Medulla oblongata (tissue), 1 donor: ENCODE data around the gene HDAC9.

ENCODE experiments used
- DNase-seq: peaks from one replicate; pipeline ENCODE4 v3.0.0-alpha.2; 2015; ENCODE audit errors: extremely low spot score

The HDAC9 gene

DNA sequence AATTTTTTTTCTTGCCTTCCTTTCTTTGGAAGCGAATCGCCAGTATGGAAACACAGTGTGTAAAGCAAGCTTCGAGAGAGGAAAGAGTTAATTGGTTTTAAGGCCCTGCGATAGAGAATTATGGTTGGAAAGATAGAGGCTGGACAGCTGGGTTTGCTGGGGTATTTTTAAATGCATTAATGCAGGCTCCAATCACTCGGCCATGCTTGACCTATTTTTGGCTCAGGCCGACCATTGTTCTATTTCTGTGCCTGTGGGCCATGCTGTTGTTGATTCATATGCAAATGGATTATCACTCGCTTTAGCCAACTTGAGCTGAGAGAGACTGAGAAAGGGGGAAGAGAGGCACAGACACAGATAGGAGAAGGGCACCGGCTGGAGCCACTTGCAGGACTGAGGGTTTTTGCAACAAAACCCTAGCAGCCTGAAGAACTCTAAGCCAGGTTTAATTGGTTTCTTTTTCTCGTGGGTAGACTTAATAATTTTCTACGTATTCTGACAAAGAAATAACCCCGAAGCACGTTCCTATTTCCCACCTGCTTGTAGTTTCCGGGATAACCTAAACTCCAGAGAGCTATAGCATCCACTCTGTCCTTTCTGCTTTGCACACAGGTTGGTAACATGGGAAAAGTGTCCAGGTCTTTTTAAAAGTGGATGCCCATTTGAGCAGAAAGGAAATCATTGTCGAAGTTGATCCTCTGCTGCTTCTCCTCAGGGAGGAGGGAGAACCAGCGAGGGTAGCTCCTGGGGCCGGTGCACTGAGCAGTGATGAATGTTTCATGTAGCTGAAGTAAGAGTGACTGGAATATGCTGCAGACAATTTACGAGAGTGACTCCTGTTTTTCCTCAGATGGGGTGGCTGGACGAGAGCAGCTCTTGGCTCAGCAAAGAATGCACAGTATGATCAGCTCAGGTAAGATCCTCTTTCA is at the start of gene HDAC9:
HDAC9 (plus strand) TSS at position 338 of the 929 bp plus-strand sequence; CDS start at position 892, 554 bp downstream.
- peak; percentile 79 for DNase-seq

DNA sequence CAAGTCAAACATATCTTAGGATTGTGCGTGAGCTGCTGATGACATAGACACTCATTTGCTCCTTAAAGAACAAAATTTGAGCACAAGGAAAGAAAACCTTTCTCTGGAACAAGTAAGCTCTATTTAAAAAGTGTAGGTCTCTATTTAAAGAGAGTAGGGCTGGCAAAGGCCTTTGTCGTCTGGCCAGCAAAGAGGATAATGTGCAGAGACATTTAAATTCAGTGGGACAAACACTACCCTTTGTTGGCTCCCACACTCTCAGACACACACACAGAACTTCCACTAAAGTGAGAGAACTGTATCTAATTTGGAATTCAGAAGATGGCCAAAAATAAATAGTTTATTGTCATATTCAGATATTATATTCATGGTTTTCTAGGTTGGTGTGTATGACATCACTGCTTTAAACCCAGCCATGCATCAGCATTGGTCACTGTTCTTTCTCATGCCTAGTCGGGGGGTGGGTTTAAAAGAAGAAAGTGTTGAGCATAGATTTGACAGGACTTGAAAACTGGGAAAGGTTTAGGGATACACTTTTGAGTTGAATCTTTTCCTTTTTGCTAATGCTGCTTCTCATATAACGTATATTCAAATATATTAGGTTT is 49.5 kb upstream of the HDAC9 start:
- no peak for DNase-seq

DNA sequence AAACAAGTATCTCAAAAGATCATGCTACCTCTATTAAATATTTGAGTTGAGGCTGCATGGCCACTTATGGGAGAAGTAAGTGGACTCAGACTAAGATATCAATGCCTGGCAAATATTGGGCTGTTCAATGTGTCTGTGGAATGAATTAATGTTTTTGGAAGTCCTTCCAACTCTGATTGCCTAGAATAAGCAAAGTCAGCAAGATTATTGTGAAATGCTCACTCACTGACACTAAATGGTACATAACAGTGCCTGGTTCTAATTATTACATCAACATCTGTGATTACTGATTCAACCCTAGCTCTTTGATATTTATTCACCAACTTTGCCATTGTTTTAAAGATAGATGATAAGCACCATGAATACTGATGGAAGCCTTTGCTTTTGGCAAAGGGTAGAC is 45.5 kb upstream of the HDAC9 start:
- no peak for DNase-seq

DNA sequence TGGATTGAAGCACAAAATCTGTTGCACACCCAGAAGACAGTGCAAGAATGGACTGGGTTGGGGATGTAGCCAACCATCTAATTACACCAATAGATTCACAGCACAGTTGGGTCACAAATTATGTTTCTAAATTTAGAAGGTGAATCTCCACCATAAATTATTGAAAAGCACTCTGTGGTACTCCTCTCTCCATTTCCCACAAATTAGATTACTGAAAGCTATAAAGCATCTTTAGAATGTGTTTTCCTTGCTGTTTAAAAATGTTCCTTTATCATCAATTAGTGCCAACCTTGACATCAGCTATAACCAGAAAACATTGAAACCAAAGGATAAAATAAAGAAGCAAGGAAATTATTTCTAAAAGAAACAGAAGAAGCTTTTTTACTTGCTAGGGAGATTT is 39.9 kb upstream of the HDAC9 start:
- DNase-seq = no peak

DNA sequence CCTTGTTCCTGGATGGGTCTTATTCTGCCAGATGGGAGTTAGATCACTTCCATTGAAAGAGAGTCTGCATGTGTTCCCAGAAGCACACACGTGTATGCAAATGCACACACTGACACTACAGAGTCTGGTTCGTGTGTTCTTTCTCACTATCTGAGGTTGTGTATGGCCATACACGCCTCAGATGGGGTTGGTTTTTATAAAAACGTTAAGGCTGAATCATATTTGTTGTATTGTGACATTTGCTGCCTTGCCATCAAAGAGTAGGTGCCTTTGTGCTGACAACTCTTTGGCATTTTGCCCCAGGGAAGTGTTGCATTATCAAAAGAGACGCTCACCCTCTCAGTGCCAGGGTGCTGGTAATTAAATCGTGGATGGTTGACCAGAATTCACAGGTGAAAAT is 37.7 kb upstream of the HDAC9 start:
- no peak for DNase-seq

DNA sequence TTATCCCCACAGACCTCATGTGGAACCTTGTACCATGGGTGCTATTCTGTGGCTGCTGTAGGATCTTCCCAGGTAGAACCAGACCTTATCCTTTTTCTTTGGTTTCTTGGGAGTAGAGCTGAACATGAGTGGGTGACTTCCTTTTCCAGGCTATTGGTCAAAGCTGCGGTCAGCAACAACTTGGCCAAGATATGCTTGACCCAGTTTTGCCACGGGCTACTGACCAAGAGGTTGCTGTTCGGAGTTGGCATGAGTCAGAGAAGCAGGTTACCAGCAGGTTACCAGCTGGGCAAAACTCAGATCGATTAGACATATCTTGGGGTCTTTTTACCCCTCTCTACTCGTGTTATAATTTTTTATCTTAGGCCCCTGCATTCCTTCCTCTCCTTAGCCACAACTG is 36.7 kb upstream of the HDAC9 start:
- no peak for DNase-seq

DNA sequence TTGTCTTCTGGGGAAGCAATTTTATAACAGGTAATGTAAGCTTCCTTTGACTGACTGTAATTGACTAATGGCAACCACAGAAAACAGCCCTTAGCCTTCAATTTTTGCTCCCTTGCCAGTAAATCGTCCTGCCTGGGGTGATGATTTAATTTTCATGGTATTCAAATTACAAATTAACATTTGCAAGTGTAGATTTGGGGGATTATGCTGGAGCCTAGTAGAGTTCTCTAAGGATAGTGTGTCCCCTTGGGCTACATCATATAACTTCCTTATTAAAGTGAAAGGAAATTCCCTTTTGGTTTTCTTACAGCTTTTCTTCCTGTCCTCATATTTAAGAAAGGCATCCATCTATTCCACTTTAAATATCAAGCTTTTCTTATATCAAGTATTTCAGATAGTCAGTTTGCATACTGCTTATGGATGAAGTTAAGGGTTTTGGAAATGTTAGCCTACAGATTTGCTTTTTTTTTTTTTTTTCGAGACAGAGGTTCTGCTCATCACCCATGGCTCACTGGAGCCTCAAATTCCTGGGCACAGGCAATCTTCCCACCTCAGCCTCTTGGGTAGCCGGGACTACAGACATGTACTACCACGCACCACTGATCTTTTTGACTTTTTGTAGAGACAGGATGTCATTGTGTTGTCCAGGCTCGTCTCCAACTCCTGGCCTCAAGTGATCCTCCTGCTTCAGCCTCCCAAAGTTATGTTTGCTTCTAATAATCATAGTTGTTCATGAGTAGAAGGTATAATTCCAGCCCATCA is 35.9 kb upstream of the HDAC9 start:
- DNase-seq = no peak

DNA sequence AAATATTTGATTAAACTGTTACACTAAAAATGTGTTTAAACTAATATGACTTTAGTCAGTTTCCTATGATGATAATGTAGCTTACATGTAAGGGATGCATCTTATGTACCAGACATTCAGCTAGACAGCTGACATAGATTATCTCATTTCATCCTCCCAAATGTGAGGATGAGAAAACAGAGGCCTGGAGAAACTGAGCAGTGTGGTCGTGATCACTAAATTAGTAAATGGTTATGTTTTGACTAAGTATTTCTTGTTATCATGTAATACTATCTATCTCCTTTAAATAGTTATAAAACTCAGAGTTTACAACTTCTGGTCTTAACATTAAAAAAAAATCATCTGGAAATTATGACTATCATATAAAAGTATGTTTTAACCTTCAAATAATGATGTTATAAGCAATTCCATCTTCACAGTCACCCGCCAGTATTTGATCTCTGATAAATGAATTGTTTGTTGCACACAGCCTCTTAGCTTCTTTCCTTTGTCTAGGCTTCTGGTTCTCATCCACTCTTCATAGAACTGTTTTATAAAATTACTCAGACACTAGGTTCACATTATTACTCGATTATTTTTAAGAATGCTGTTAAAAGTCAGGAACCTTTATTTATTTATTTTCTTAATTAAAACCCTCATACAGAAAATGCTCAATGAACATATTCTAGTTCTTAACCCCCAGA is 33.6 kb upstream of the HDAC9 start:
- no peak for DNase-seq

DNA sequence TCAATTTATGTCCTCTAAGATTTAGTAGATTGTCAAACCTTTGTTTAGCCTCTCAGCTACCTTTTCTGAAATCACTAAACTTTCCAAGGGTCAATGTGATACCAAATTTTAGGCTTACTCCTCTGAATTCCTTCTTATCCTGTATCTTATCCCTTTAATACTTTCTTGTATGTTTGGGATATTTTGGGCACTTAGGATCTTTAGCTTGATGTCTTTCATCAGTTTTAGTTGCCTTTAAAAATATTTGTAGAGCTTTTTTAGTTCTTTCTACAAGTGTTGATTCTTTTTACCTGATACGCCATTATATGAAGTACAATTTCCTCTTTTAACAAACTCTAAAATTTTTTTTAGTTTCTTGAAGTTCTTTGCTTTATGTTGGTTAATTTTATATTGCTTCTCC is 30.7 kb upstream of the HDAC9 start:
- DNase-seq = no peak

DNA sequence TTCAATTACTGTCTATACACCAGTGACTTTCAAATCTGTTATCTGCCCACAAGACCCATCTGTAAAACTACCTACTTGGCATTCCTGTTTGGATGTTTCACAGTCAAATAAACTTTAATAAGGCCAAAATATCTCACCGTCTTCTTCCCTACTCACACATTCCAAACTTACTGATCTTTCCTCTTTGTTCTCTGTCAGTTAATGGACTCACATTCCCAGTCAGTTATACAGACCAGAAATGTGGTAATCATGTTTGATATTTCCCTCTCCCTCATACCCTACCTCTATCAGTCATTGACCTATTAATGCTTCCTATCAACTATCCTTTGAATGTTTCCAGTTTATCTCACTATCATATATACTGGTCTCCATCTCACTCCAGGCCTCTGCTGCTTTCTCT is 28.5 kb upstream of the HDAC9 start:
- no peak for DNase-seq

DNA sequence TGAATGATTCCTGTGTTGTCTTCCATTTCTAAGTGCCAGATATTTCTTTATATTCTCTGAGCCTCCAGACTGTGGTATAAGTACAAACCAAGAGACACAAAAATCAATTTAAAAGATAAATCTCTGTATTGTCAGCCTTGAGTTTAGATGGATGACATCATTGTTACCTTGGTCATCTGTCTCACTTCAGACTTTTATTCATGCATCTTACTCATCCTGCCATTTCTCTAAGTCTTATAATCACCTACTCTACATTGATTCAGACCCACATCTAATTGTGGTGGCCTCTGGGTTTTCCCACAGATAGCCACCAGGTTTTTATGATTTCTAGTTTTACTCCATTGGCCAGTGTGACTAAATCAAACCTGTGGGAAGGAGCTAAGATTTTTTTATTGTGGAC is 26.8 kb upstream of the HDAC9 start:
- no peak for DNase-seq

DNA sequence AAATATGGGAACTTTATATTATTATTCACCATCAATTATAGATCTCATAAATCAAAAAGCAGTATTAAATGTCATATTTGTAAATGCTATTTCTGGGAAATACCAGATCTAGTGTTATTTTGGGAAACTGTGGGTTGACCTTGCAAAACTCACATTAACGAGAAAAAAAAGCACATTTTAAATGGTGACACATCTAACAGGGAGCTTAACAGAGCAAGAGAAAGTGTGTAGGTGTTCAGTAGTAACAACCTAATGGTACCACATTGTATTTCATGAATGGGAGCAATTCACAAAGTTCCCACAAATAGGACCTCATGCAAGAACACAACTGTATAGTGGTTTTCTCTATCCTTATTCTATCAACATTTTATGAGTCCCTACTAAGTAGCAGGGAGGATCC is 26.2 kb upstream of the HDAC9 start:
- no peak for DNase-seq

DNA sequence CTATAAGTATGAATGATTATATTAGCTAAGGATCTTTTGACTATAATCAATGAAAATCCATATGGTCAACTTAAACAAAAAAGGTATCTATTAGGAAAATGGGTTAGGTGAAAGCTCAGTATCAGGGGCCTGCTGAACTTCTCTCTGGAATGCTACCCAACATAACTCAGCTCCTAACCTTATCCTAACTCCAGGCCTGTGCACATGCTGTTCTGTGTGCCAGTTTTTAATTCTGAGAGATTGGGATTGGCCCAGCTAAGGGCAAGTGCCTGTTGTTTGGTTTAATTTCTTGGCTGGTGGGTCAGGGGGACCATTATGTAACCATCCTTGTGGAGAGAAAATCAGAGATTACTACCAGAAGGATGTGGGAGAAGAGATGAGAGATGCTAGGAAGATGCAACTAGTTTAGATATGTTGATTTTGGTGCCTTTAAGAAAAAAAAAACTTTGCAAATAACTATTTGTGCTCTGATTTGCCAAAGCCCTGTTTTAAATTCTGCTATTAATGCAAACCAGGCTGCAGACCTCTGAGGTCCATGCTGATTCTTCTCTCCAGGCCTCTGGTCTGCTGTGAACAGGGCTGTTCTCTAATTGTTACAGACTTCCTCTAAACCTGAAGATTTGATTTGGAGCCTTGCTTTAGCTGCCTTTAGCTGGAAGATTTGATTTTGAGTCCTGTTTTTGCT is 23.9 kb upstream of the HDAC9 start:
- DNase-seq = no peak

DNA sequence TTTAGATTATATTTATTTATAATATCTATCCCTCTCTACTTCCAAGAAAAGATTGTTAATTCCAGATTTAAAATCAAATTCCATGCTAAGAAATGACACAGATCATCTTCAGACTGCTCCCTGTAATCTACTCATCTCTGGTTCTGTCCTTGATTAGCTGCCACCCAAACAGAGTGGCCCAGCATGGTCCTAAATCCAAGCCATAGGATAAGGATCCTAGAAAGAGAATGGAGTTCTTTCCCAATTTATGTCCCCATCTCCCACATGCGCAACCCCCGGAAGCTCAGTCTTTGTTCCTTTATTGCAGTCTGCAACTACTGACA is 23.4 kb upstream of the HDAC9 start:
- no peak for DNase-seq

DNA sequence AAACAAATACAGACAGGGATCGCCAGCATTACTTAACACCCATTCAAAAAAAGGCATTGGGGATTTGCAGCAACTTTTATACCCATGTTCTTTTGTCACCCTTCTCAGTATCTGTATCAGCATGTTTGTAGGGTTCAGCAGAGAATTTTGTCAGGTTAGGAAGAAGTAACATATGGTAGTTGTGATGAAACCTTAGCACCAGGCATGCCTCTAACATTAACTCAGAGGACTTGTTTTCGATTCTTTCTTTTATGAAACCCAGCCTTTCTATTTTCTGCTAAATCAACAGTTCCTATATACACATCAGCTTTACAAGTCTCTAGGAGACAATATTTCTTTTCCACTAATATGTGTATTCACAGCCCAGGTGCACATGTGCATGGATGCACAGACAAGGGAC is 22.4 kb upstream of the HDAC9 start:
- no peak for DNase-seq

DNA sequence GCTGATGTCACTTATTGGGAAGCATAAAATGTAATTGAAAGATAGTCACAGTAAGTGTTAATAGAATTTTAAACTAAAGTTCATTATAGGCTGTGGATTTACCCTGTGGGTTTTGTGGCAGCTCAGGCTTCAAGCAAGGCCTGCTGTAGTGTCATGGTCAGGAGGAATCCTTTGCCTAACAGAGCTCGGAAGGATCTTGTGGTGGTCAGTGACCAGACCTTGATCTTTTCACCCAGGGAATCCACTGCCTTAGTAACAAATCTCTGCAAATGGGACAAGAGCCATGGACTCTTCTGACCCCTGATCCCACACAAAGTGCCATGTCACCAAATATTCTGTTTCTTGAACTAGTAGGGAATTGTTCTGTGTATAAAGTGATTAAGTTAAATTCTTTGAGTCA is 20.6 kb upstream of the HDAC9 start:
- no peak for DNase-seq

DNA sequence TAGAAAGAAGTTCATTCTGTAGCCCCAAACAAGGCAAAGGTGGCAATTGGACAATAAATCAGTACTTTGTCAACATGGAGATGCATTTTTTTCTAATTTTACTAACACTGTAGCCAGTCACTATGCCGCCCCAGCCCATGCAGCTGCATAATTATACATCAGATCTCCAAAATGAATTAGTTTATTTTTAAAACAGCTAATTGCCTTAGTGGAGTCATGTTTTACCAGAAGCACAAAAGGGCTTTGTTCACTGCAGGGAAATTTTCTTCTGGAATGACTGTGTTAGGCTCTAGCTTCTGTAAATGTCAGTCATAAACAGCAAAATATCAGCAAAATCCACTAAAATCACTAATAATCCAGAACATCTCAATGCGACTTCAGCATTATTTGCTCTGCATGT is 20.1 kb upstream of the HDAC9 start:
- peak; percentile 56 for DNase-seq

DNA sequence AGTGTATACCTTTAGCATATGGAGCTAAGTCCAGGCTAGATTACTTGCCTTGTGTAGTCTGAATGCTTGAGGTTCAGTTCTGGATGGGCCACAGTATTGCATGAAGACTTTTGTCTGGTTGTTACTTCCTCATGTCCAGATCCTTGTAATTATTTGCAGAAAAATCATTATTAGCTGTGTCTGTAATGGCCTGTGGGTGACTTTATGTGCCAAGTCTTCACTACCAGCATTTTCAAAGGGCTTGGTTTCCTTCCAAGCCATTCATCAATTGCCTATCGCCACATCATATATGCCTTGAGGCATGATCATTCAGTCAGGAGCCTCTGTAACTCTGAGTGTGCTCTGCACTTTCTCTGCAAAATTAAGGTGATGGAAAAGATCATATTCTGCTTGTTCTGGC is 13.8 kb upstream of the HDAC9 start:
- no peak for DNase-seq

DNA sequence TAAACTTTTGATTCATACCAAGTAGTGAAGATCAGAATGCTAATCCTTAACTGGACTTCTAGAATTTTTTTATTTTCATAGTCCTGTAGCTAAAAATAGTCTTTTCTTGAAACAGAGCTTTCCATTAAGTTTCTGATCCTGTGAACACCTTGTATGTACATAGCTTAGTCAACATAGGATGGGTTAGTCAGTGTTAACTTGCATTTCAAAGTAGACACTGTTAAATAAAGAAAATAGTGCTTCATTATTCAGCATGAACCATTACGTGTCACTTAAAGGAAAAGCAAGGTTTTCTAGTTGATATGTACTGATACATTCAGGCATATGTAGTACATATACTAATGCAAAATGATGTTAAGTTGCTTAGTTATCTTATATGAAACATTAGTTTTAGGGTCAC is 7.5 kb upstream of the HDAC9 start:
- no peak for DNase-seq

DNA sequence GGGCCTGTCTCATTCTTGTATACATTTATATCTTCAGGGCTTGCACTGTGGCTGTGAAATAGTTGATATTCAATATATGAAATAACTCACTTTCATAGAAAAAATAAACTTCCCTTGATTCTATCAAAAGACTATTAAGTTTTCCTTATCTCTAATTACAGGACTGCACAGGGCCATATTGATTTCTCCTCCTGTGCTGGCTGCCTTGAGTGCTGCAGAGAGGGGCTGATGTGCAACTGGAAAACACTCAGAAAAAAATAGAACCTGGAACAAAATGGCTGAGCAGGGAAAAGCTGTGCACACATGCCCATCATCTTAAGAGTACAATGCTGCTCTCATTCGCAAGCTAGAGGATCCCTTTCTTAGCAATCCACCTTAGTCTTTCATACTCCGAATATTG is 5.9 kb upstream of the HDAC9 start:
- no peak for DNase-seq

DNA sequence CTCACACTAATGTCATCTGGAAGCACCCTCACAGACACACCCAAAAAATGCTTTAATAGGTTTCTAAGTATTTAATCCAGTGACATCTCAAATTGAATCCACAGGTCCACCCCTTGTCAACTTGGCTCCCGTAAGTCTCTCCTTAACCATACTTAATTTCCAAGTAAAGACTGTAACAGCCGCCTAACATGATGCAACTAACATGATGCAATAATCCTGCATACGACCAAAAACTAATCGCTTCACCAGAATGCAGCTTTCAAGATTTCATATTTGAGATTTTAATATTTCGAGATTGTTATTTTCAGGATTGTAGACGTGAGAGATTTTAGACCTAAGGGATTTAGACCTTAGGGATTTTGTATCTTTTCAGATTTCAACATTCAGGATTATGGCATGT is 3.7 kb upstream of the HDAC9 start:
- DNase-seq = no peak

DNA sequence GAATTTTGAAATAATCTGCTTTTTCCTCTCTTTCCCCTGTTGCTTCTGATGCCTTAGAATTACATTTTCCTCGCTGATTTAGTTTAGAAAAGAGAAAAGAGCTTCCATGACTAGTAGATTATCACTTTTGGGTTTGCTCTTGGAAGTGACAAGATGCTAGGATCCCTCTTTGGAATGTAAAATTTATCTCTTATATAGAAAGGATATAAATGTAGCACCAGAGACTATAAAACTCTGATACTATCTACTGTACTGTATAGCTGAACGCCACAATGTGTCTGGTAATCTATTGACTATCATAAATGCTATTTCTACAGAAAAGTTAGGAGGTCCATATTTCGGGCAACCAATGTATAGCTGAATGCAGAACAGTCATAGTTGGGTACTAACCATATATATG is 1.1 kb upstream of the HDAC9 start:
- no peak for DNase-seq
